ENCODE measurements around the gene MYO1B.

DNA sequence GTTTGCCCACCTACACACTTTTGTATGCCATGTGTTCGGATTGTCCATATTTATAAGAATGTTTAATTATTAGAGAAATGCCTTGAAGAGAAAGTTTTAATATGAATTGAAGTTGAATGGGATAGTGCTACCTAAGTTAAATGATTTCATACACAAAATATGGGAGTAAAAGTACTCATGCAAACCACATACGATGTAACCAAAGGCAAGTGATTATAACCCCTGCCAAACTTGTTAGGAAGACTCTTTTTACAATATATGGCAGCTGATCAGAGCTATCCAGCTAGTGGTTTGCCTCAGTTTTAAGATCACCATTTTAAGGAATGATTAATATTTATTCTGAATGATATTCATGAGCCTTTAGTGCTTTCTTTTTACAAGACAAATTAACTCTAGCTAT lies 106.7 kb downstream of the MYO1B start:
- TF ChIP-seq, protein P1, sequence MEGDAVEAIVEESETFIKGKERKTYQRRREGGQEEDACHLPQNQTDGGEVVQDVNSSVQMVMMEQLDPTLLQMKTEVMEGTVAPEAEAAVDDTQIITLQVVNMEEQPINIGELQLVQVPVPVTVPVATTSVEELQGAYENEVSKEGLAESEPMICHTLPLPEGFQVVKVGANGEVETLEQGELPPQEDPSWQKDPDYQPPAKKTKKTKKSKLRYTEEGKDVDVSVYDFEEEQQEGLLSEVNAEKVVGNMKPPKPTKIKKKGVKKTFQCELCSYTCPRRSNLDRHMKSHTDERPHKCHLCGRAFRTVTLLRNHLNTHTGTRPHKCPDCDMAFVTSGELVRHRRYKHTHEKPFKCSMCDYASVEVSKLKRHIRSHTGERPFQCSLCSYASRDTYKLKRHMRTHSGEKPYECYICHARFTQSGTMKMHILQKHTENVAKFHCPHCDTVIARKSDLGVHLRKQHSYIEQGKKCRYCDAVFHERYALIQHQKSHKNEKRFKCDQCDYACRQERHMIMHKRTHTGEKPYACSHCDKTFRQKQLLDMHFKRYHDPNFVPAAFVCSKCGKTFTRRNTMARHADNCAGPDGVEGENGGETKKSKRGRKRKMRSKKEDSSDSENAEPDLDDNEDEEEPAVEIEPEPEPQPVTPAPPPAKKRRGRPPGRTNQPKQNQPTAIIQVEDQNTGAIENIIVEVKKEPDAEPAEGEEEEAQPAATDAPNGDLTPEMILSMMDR (IDR thresholded peaks at IDR 0.05): no peak
- TF ChIP-seq POLR2A (IDR thresholded peaks at IDR 0.05): no peak
- TF ChIP-seq EP300 (IDR thresholded peaks at IDR 0.05): no peak

Measured in sigmoid colon (tissue), 4 donors.